Breast epithelium (tissue), 4 donors: ENCODE data around the gene DMWD. TPM values are rescaled to one million over a fixed set of nuclear protein-coding genes. Genes with fewer than 3 reads are reported as not detected.
A peak's percentile ranks its signal among the peaks of the same experiment; 100 is the strongest.

Experiments used
- DNase-seq, 2 donors: peaks; one replicate each; pipeline ENCODE4 v3.0.0-alpha.2; 2019; ENCODE audit warnings: low spot score in 2 of 2
- H3K27ac ChIP-seq, 2 donors: fragments of 200-600 bp; sonication (generic) in 1 of 2; one replicate each; pipeline ENCODE4 v1.5.1; 2016 to 2019; ENCODE audit warnings: mild to moderate bottlenecking in 1 of 2
- H3K27me3 ChIP-seq, 2 donors: fragments of 200-600 bp; sonication (generic) in 1 of 2; one replicate each; pipeline versions ENCODE4 v1.5.1 to v1.6.0; 2017 to 2019; ENCODE audit warnings: control low read depth in 1 of 2, mild to moderate bottlenecking in 1 of 2
- H3K36me3 ChIP-seq: fragments of 200-600 bp; one replicate; pipeline ENCODE4 v1.5.1; 2019
- H3K4me1 ChIP-seq, 2 donors: fragments of 200-600 bp; sonication (generic); one replicate each; pipeline ENCODE4 v1.5.1; 2016 to 2019; ENCODE audit warnings: control low read depth in 1 of 2
- H3K4me3 ChIP-seq, 3 donors: fragments of 200-600 bp; sonication (generic); 1 replicate in 2 of 3; 2 replicates in 1 of 3; pipeline ENCODE4 v1.5.1; 2016 to 2019; ENCODE audit warnings: mild to moderate bottlenecking in 3 of 3, moderate library complexity in 2 of 3
- H3K9me3 ChIP-seq, 2 donors: fragments of 200-600 bp; sonication (generic) in 1 of 2; one replicate each; pipeline ENCODE4 v1.5.1; 2016 to 2019; ENCODE audit warnings: control low read depth in 1 of 2
- POLR2A ChIP-seq: fragments of 450-650 bp; IDR thresholded peaks from one replicate; pipeline ENCODE4 v1.6.1; 2016; ENCODE audit warnings: antibody characterized with exemption, mild to moderate bottlenecking, moderate library complexity
- POLR2AphosphoS5 ChIP-seq, 3 donors: sonication (generic); formaldehyde crosslinking; IDR thresholded peaks; one replicate each; pipeline ENCODE4 v1.6.1; 2017; ENCODE audit warnings: antibody characterized with exemption in 3 of 3
- intact Hi-C: fragments of 100-400 bp; cut with DNase I; formaldehyde crosslinking; loops from one replicate; pipeline ENCODE4 v1.15.1; 2023; ENCODE audit warnings: low total_unique reads
- total RNA-seq, 3 donors: library from RNA; depleted of rRNA; stranded (reverse); fragments of >200 nt; gene quantifications; one replicate each; pipeline ENCODE4 v1.1.0, GENCODE V29; 2016
- TF ChIP-seq, protein P1 (sequence below), 3 donors: fragments of 450-650 bp; IDR thresholded peaks; one replicate each; pipeline ENCODE4 v1.5.1; 2016 to 2017; ENCODE audit warnings: antibody characterized with exemption in 3 of 3, mild to moderate bottlenecking in 3 of 3, moderate library complexity in 3 of 3

The DMWD gene
- total RNA-seq, 3 donors from 2014 or later: 24.2 to 31.1 (median 29.3) TPM

DNA sequence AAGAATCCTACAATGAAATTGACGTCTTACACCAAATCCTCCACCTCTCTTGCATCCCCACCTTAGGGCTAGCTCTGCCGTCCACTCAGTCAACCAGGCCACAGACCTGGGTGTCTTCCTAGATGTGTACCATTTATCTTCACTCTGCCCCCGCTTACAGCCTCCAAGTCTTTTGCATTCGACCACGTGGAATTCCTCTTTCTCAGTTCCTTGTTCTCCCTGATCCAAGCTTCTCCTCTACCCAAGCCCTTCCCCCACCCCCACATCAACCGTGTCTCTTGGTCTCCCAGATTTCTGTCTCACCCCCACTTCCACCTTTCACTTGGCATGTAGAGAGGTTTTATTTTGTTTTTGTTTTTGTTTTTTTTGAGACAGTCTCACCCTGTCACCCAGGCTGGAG, 1.2 kb upstream of the DMWD start:
- Histone ChIP-seq H3K27me3 (no peaks in the 10 kb centered on the region), H3K4me3 (no peak overlapping the region), H3K4me1 (peaks cover 0 to 9% of the 10 kb centered on the region in 2 donors), H3K27ac (no peak overlapping the region), H3K9me3 (no peaks in the 10 kb centered on the region), H3K36me3 (no peaks in the 10 kb centered on the region)
- intact Hi-C loops: no loop called here
- no peak for DNase-seq
- TF ChIP-seq POLR2AphosphoS5 (IDR thresholded peaks at IDR 0.05) (no peak), POLR2A (no peak)
- TF ChIP-seq, protein P1, sequence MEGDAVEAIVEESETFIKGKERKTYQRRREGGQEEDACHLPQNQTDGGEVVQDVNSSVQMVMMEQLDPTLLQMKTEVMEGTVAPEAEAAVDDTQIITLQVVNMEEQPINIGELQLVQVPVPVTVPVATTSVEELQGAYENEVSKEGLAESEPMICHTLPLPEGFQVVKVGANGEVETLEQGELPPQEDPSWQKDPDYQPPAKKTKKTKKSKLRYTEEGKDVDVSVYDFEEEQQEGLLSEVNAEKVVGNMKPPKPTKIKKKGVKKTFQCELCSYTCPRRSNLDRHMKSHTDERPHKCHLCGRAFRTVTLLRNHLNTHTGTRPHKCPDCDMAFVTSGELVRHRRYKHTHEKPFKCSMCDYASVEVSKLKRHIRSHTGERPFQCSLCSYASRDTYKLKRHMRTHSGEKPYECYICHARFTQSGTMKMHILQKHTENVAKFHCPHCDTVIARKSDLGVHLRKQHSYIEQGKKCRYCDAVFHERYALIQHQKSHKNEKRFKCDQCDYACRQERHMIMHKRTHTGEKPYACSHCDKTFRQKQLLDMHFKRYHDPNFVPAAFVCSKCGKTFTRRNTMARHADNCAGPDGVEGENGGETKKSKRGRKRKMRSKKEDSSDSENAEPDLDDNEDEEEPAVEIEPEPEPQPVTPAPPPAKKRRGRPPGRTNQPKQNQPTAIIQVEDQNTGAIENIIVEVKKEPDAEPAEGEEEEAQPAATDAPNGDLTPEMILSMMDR (IDR thresholded peaks at IDR 0.05): no peak

DNA sequence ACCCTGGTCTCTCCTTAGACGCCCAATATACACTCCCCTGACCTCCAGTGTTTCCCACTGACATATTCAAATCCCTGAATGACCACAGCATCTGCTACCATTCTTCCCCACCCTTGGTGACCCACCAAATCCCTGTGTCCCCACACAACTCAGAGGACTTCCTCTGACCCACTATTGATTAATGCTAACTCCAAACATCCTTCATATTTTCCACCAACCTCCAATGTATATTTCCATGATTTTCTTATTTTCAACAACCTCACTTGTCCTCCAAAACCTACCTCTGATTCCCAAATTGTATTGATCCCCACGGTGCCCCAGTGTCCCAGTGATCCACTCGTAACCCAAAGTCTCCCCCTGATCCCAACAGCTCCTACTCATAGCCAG, 526 bp upstream of the DMWD start:
- DNase-seq: no peak
- Histone ChIP-seq H3K36me3 (no peaks in the 10 kb centered on the region), H3K4me1 (peaks cover 0 to 9% of the 10 kb centered on the region in 2 donors), H3K9me3 (no peaks in the 10 kb centered on the region), H3K27me3 (no peaks in the 10 kb centered on the region), H3K4me3 (peak overlapping the region in 2 of 3 donors; percentile 74 to 86), H3K27ac (peak overlapping the region; percentile 62 to 66)
- intact Hi-C loops: no loop called here
- TF ChIP-seq POLR2A (no peak), POLR2AphosphoS5 (IDR thresholded peaks at IDR 0.05) (no peak)
- TF ChIP-seq, protein P1 (IDR thresholded peaks at IDR 0.05): no peak

DNA sequence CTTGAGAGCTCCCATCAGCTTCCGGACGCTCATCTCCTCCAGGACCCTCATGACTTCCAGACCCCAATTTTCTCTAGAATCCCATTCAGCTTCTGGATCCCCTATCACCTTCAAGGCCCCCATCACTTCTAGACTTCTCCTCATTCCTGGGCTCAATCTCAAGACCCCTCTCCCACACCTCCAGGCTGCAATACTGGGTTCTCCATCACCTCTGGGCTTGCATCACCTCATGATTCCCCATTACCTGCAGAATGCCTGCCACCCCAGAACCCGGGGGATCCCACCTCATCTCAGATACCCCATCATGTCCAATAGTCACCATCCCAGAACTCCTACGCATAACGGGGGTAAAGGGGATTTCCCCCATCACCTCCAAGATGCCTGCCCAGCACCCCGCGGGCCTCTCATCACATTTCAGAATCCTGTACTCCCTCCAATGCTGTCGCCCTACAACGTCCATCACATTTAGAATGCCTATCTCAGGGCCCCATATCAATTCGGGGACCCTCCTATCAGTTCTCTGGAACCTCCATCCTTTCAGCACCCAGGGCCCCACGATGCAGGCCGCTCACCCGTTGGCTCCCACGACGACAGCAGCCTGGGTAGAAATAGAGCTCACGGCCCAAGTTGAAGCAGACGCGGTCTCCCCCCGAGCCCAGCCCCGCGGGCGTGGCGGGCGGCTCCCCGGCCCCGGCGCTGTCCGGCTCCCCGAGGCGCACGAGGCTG, 738 bp downstream of the DMWD start:
- TF ChIP-seq, protein P1 (IDR thresholded peaks at IDR 0.05): no peak
- no peak for TF ChIP-seq POLR2AphosphoS5 (IDR thresholded peaks at IDR 0.05)
- TF ChIP-seq POLR2A: no peak
- Histone ChIP-seq H3K4me1 (peaks cover 0 to 9% of the 10 kb centered on the region in 2 donors), H3K9me3 (no peaks in the 10 kb centered on the region), H3K27me3 (no peaks in the 10 kb centered on the region), H3K36me3 (no peaks in the 10 kb centered on the region), H3K27ac (peak overlapping the region; percentile 71 to 92), H3K4me3 (peak overlapping the region; percentile 59 to 86 (median 74))
- intact Hi-C loops: no loop called here
- no peak for DNase-seq

DNA sequence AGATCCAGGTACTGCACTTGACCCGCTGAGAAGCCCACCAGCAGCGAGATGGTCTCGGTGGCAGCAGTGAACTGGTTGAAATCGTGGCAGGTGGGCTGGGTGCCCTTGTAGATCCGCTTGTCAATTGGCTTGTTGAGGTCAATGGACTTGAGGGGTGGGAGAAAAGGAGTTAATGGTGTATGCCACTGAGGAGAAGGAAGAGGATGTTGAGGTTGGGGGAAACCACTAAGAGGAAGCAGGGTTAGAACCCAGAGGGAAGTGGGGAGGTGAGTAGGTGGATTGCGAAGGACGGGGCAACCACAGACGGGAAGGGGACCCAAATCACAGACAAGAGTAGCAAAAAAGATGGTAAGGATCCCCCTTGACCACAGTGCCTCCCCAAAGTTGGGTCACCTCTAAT, 1.7 kb downstream of the DMWD start:
- Histone ChIP-seq H3K4me3 (peak overlapping the region in 1 of 3 donors; percentile 86), H3K27me3 (no peaks in the 10 kb centered on the region), H3K4me1 (peaks cover 0 to 9% of the 10 kb centered on the region in 2 donors), H3K9me3 (no peaks in the 10 kb centered on the region), H3K27ac (no peak overlapping the region), H3K36me3 (peaks cover 6% of the 10 kb centered on the region)
- DNase-seq: no peak
- TF ChIP-seq POLR2A (no peak), POLR2AphosphoS5 (IDR thresholded peaks at IDR 0.05) (peak in 1 of 3 donors; percentile 15)
- TF ChIP-seq, protein P1 (IDR thresholded peaks at IDR 0.05): no peak
- intact Hi-C loops: no loop called here

DNA sequence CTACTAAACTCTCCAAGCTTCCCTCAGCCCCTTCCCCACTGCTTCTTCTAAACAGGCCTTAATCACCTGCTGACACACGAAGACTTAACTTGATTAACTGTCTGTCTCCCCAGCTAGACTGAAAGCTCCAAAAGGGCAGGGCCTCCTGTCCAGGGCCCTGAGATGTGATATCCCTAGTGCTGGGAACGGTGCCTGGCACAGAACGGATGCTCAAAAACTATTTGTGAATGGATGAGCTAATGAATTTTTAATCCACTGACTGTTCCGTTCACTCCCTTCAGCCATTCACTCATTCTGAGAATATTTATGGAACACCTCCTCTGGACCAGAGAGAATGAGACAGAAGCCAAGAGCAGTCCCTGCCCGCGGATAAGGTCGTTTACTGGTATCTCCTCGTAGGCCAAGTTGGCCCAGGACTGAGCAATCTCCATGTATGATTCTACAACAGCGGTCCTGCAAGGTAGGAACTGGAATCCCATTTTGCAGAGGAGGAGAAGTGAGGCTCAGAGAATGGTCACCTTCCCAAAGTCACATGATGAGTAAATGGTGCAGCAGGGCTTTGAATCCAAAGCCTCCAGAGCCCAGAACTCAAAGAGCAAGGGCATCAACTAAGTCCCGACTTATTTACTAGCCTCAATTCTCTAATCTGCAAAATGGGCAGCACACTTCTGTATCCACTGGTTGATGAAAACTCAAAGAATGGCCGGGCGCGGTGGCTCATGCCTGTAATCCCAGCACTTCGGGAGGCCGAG, 3.4 kb downstream of the DMWD start:
- TF ChIP-seq POLR2A: no peak
- TF ChIP-seq, protein P1 (IDR thresholded peaks at IDR 0.05): no peak
- TF ChIP-seq POLR2AphosphoS5 (IDR thresholded peaks at IDR 0.05): no peak
- intact Hi-C loops: no loop called here
- Histone ChIP-seq H3K27me3 (no peaks in the 10 kb centered on the region), H3K36me3 (peaks cover 6% of the 10 kb centered on the region), H3K4me1 (peaks cover 0 to 9% of the 10 kb centered on the region in 2 donors), H3K9me3 (no peaks in the 10 kb centered on the region), H3K4me3 (no peak overlapping the region), H3K27ac (no peak overlapping the region)
- DNase-seq: no peak
